ENCODE measurements around the gene FAM53B.

The FAM53B gene

DNA sequence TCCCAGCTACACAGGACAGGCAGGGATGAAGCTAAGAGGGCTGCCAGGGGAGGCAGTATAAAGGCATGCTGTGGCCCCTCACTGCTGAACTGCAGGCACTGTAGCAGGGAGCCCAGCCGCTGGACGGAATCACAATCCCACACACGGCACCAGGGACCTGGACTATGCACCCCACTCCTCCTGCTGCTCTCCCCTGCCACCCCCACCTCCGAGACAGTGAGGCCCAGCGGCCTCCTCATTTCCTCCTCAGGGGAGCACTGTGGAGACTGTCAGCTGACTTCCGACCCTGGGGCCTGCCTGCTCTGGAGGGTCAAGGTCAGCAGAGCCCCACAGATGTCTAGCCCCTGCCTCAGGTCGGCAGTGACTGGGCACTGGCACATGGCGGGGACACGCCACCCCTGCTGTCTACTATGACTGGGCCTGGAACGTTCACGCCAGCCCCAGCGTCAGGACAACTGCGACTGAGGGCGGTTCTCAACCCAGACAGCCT lies 92.7 kb downstream of the FAM53B start:
- H3K4me3 ChIP-seq (ENCODE audit: low read length): no peak overlapping the region
- DNase-seq (ENCODE audit: low read depth): no peak
- TF ChIP-seq, protein P1, sequence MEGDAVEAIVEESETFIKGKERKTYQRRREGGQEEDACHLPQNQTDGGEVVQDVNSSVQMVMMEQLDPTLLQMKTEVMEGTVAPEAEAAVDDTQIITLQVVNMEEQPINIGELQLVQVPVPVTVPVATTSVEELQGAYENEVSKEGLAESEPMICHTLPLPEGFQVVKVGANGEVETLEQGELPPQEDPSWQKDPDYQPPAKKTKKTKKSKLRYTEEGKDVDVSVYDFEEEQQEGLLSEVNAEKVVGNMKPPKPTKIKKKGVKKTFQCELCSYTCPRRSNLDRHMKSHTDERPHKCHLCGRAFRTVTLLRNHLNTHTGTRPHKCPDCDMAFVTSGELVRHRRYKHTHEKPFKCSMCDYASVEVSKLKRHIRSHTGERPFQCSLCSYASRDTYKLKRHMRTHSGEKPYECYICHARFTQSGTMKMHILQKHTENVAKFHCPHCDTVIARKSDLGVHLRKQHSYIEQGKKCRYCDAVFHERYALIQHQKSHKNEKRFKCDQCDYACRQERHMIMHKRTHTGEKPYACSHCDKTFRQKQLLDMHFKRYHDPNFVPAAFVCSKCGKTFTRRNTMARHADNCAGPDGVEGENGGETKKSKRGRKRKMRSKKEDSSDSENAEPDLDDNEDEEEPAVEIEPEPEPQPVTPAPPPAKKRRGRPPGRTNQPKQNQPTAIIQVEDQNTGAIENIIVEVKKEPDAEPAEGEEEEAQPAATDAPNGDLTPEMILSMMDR (conservative IDR thresholded peaks at IDR 0.05; ENCODE audit: low read length): no peak

DNA sequence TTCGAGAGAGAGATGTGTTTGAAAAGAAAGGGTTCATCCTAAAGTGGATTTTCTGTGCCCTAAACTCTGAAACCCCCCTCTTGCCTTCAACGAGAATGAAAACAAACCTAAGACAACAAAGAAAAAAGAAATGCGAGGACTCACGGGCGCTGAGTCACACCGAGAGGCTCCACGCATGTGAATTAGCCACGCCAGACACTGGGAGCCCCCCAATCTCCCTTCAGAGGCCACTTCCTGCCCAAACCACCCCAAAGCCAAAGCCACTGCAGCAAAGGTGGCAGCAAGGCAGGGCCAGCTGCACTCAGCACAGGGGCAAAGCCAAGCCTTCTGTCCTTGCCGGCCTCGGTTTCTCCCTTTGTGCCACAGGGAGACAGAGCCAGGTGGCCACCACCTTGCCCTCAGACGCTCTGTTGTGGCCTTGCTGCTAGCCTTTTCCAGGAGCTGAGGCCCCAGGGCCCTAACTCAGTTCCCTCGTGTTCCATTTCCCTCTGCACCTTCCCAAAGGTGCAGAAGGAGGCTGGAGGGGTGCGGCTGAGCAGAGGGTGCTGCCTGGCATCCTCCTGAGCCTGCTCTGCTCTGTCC lies 93.3 kb downstream of the FAM53B start:
- no peak for DNase-seq (ENCODE audit: low read depth)
- TF ChIP-seq, protein P1 (conservative IDR thresholded peaks at IDR 0.05; ENCODE audit: low read length): no peak
- no peak overlapping the region for H3K4me3 ChIP-seq (ENCODE audit: low read length)

DNA sequence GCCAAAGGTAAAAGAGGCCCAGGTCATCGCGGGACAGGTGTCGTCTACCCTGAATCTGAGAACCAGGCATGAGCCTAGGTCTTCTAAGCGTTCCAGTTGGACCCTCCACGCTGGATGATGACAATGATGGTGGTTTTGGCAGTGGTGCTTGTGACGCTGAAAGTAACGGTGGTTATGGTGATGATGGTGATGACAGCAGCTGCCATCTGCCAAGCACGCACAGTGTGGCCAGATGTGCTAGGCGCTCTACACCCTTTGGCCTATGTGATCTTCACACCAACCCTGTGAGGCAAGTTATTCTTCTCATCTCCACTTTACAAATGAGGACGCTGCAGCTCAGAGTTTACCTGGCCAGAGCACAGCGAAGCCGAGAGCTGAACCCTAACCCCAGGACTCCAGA lies 93.9 kb downstream of the FAM53B start:
- H3K4me3 ChIP-seq (ENCODE audit: low read length): no peak overlapping the region
- TF ChIP-seq, protein P1 (conservative IDR thresholded peaks at IDR 0.05; ENCODE audit: low read length): no peak
- no peak for DNase-seq (ENCODE audit: low read depth)

DNA sequence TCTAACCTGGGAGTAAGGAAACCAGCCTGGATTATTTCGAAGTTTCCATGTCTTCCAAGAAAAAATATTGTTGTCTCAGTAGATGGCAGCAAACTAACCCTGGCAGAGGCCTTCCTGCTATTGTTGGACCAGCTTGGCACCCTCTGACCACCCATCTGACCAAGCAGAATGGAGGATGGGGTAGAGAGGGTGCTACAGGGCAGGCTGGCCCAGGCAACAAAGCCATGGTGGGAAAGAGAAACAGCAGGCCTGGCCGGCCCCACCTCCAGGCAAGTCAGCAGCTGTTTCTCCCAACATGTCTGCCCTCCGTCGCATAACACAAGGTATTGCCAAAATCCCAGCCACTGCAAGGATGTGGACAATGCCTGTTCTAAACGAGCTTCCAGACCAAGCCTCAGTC lies 95.0 kb downstream of the FAM53B start:
- TF ChIP-seq, protein P1 (conservative IDR thresholded peaks at IDR 0.05; ENCODE audit: low read length): no peak
- no peak for DNase-seq (ENCODE audit: low read depth)
- H3K4me3 ChIP-seq (ENCODE audit: low read length): no peak overlapping the region

DNA sequence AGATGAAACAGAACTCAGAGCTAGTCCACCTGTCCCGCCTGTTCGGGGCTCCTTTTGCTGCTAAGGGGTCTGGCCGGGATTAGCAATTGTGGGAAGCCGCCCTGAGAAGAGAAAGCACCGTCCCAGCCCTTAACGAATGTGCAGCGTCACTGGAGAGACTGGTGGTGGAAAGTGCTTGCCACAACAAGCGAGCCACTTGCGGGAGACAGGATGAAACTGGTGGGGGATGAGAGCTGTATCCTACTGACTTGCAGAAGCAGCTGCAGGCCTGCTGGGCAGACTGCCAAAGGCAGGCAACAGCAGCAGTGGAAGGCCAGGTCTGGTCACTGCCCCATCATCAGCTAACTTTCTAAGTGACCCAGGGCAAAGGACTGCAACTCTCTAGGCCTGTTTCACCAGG lies 95.4 kb downstream of the FAM53B start:
- TF ChIP-seq, protein P1 (conservative IDR thresholded peaks at IDR 0.05; ENCODE audit: low read length): no peak
- DNase-seq (ENCODE audit: low read depth): peak; percentile 71
- H3K4me3 ChIP-seq (ENCODE audit: low read length): no peak overlapping the region

DNA sequence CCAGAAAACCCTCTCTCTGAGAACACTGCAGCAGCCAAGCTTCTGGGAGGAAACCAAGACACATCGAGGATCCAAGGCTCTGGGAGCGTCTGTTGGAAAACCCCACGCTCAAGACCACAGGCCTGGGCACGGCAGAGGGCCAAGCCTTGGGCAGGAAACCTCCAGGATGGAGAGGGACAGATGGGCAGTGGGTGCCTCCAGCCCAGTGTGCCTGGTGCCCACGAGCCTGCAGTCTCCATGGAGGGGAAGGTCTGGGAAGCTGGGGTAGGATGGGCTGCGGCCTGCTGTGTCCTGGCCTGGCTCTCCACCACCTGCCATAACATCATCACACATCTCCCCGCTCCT lies 96.1 kb downstream of the FAM53B start:
- DNase-seq (ENCODE audit: low read depth): no peak
- TF ChIP-seq, protein P1 (conservative IDR thresholded peaks at IDR 0.05; ENCODE audit: low read length): no peak
- no peak overlapping the region for H3K4me3 ChIP-seq (ENCODE audit: low read length)

DNA sequence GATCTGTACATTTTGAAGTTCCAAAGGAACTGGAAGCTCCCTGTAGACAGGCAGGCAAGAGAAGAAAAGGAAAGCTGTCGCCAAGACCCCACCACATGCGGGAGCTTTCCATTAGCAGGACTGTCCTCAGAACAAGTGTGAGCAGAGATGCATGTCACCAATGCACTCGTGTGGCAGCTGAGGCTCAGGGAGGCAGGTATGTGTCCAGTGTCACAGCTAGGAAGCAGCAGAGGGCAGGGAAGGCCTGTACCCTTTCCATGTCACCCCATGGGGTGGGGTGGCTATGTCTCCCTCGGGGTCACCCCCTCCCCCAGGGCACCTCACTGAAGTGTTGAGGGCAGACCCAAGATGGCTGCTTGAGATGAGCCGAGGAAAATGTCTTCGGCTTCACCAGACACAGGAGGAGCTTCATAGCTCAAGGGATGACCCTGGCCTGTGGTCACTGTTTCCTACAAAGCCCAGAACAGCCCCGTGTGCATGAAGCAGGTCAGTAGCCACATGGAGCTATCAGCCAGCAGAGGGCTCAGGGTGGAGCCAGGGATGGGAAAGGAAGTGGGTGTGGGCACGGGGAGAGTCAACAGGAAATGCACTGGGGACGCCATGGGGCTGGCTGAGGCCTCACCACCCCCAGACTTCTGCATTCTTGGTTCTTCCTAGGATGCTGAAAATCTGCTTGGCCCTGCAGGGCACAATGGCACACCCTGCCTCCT lies 96.6 kb downstream of the FAM53B start:
- no peak overlapping the region for H3K4me3 ChIP-seq (ENCODE audit: low read length)
- DNase-seq (ENCODE audit: low read depth): peak; percentile 39
- TF ChIP-seq, protein P1 (conservative IDR thresholded peaks at IDR 0.05; ENCODE audit: low read length): peak; percentile 28
